Esophagus squamous epithelium (tissue), 5 donors: Measurements from ENCODE around the gene ZCCHC24. TPM values are rescaled to one million over a fixed set of nuclear protein-coding genes. Genes with fewer than 3 reads are reported as not detected.
A peak's percentile ranks its signal among the peaks of the same experiment; 100 is the strongest.

ENCODE experiments used
- DNase-seq: peaks from one replicate; lab custom pipeline; 2025; lab: John Stamatoyannopoulos, UW
- H3K27ac ChIP-seq, 4 donors: fragments of 200-600 bp; sonication (generic); one replicate each; pipeline ENCODE4 v1.5.1; 2016 to 2019; ENCODE audit warnings: mild to moderate bottlenecking in 1 of 4
- H3K27me3 ChIP-seq, 4 donors: fragments of 200-600 bp; sonication (generic); 1 replicate in 3 of 4; 2 replicates in 1 of 4; pipeline versions ENCODE4 v1.5.1 to v1.6.0; 2017 to 2021; ENCODE audit warnings: antibody characterized with exemption in 1 of 4
- H3K36me3 ChIP-seq, 3 donors: fragments of 200-600 bp; sonication (generic); one replicate each; pipeline ENCODE4 v1.5.1; 2016 to 2019
- H3K4me1 ChIP-seq, 3 donors: fragments of 200-600 bp; sonication (generic); one replicate each; pipeline ENCODE4 v1.5.1; 2017 to 2019
- H3K4me3 ChIP-seq, 4 donors: fragments of 200-600 bp; sonication (generic); 1 replicate in 3 of 4; 2 replicates in 1 of 4; pipeline ENCODE4 v1.5.1; 2016 to 2019; ENCODE audit warnings: mild to moderate bottlenecking in 2 of 4, moderate library complexity in 1 of 4
- H3K9me3 ChIP-seq, 3 donors: fragments of 200-600 bp; sonication (generic); one replicate each; pipeline ENCODE4 v1.5.1; 2016 to 2019
- POLR2A ChIP-seq, 4 donors: fragments of 450-650 bp; IDR thresholded peaks; one replicate each; pipeline ENCODE4 v1.6.1; 2017; ENCODE audit warnings: antibody characterized with exemption in 4 of 4, mild to moderate bottlenecking in 4 of 4, moderate library complexity in 3 of 4
- WGBS, 2 donors: methylation state at CpG; one replicate each; pipeline ENCODE4 v1.1.5; 2018; 5-methylcytosine and 5-hydroxymethylcytosine counted together
- intact Hi-C: fragments of 100-400 bp; cut with DNase I; formaldehyde crosslinking; loops from one replicate; pipeline ENCODE4 v1.15.0; 2022
- total RNA-seq, 4 donors: library from RNA; depleted of rRNA; stranded (reverse); fragments of >200 nt; gene quantifications; one replicate each; pipeline ENCODE4 v1.1.0, GENCODE V29; 2016
- TF ChIP-seq, protein P1 (sequence below), 6 experiments: fragments of 450-650 bp in 4 of 6; fragments of 200-600 bp in 2 of 6; sonication (generic) in 2 of 6; IDR thresholded peaks; one replicate each; pipeline ENCODE4 v1.5.1; 2016 to 2019; ENCODE audit warnings: antibody characterized with exemption in 6 of 6, mild to moderate bottlenecking in 4 of 6, moderate library complexity in 4 of 6
- donor health status: DM: yes; HTN: yes; CAD: no.

The ZCCHC24 gene
- total RNA-seq, 4 donors from 2014 or later = 2.2 to 26.1 (median 6.4) TPM

- Histone ChIP-seq H3K36me3 (no peaks in the 10 kb centered on the region), H3K27ac (peak overlapping the region in 1 of 4 donors; percentile 28), H3K4me3 (no peak overlapping the region), H3K9me3 (no peaks in the 10 kb centered on the region), H3K4me1 (peaks cover 18 to 65% (median 56%) of the 10 kb centered on the region in 3 donors), H3K27me3 (no peaks in the 10 kb centered on the region)
- intact Hi-C loops = no loop called here
- no peak for TF ChIP-seq POLR2A (IDR thresholded peaks at IDR 0.05)
- TF ChIP-seq, protein P1, sequence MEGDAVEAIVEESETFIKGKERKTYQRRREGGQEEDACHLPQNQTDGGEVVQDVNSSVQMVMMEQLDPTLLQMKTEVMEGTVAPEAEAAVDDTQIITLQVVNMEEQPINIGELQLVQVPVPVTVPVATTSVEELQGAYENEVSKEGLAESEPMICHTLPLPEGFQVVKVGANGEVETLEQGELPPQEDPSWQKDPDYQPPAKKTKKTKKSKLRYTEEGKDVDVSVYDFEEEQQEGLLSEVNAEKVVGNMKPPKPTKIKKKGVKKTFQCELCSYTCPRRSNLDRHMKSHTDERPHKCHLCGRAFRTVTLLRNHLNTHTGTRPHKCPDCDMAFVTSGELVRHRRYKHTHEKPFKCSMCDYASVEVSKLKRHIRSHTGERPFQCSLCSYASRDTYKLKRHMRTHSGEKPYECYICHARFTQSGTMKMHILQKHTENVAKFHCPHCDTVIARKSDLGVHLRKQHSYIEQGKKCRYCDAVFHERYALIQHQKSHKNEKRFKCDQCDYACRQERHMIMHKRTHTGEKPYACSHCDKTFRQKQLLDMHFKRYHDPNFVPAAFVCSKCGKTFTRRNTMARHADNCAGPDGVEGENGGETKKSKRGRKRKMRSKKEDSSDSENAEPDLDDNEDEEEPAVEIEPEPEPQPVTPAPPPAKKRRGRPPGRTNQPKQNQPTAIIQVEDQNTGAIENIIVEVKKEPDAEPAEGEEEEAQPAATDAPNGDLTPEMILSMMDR (IDR thresholded peaks at IDR 0.05) = no peak
- DNase-seq = no peak
- 74 to 81% methylated on average over 10 to 12 of the region's 12 CpGs for WGBS, 2 donors
Measured at GRCh38 chr10:79415736-79416577, 29.5 kb downstream of the ZCCHC24 start.

DNA sequence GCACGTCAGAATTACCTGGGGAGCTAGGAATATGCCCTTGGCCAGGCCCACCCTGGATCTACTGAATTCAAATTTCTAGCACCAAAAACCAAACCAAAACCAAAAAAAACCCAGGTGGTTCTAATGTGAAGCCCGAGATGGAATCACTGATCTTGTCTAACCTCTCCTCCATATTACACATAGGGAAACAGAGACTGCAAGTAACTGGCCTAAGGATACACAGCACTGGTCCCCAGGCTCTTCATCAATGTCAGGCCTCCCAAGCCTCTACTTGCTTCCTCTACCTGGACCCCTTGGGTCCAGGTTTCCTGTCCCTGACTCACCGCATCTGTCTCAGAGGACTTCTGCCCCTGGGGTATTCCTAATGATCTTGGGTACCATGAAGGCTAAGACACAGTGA is 30.7 kb downstream of the ZCCHC24 start:
- Histone ChIP-seq H3K36me3 (no peaks in the 10 kb centered on the region), H3K27ac (no peak overlapping the region), H3K9me3 (no peaks in the 10 kb centered on the region), H3K27me3 (no peaks in the 10 kb centered on the region), H3K4me1 (peaks cover 13 to 59% (median 44%) of the 10 kb centered on the region in 3 donors), H3K4me3 (no peak overlapping the region)
- no peak for TF ChIP-seq POLR2A (IDR thresholded peaks at IDR 0.05)
- TF ChIP-seq, protein P1 (IDR thresholded peaks at IDR 0.05) = no peak
- DNase-seq = no peak
- intact Hi-C loops = no loop called here
- WGBS, 2 donors = 83 to 92% methylated on average over 1 to 2 of the region's 3 CpGs

- Histone ChIP-seq H3K27me3 (no peaks in the 10 kb centered on the region), H3K4me3 (no peak overlapping the region), H3K4me1 (peaks cover 13 to 61% (median 28%) of the 10 kb centered on the region in 3 donors), H3K9me3 (no peaks in the 10 kb centered on the region), H3K36me3 (no peaks in the 10 kb centered on the region), H3K27ac (peak overlapping the region in 1 of 4 donors; percentile 47)
- TF ChIP-seq, protein P1 (IDR thresholded peaks at IDR 0.05) = no peak
- TF ChIP-seq POLR2A (IDR thresholded peaks at IDR 0.05) = no peak
- intact Hi-C loops = no loop called here
- WGBS, 2 donors = 47% methylated on average over 3 of the region's 10 CpGs; no CpG with 5 or more reads in 1 of the 2 donors
- no peak for DNase-seq
Measured at GRCh38 chr10:79413196-79413595, 32.2 kb downstream of the ZCCHC24 start.

GRCh38 chr10:79412516-79412915 is 32.9 kb downstream of the ZCCHC24 start:
- no peak overlapping the region for H3K4me3 ChIP-seq

More at GRCh38 chr10:79412516-79412915, 32.9 kb downstream of the ZCCHC24 start:
- Histone ChIP-seq H3K27me3 (no peaks in the 10 kb centered on the region), H3K36me3 (no peaks in the 10 kb centered on the region), H3K27ac (peak overlapping the region in 1 of 4 donors; percentile 47), H3K4me1 (peaks cover 13 to 61% (median 22%) of the 10 kb centered on the region in 3 donors), H3K9me3 (no peaks in the 10 kb centered on the region)
- TF ChIP-seq POLR2A (IDR thresholded peaks at IDR 0.05) = no peak
- TF ChIP-seq, protein P1 (IDR thresholded peaks at IDR 0.05) = no peak
- WGBS, 2 donors = 92 to 94% methylated on average over 7 to 11 of the region's 11 CpGs
- intact Hi-C loops = no loop called here
- DNase-seq = no peak
